DMS 273 (cell line): Measurements from ENCODE around the gene WDPCP.
"Not testable (repeated sequence)": the region's sequence is repeated elsewhere in the genome, so short reads cannot be mapped to it uniquely, and the experiment has no call there.

Experiments used
- DNase-seq: peaks from one replicate; lab custom pipeline; 2025; ENCODE audit not compliant: unreplicated experiment; lab: John Stamatoyannopoulos, UW

The WDPCP gene

GRCh38 chr2:63270717-63271116 lies 317.6 kb downstream of the WDPCP start:
- peak; percentile 2 for DNase-seq

- no peak for DNase-seq
Observed at GRCh38 chr2:63268946-63269345, 319.3 kb downstream of the WDPCP start.

DNA sequence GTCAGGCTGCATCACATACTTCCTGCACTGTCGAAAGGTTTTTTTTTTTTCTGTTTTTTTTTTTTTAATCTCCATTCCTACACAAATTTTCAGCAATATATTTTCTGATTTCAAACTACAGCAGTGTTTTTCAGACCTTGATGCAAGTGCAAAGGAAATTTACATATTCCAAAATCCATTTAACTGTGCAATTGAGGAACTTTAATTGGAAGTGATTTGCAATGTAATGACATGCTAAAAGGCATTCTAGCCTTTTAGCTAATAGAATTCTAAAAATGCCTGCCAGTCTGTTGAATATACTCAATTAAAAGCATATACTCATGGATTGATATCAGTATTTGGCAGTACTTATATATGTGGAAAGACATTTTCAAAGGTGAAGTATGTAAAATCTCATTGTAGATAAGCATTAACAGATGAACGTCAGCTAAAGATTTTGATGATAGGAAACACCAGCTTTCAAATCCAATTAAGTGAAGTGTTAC lies 327.1 kb downstream of the WDPCP start:
- no peak for DNase-seq

GRCh38 chr2:63257473-63257872 lies 330.8 kb downstream of the WDPCP start:
- DNase-seq: no peak

DNA sequence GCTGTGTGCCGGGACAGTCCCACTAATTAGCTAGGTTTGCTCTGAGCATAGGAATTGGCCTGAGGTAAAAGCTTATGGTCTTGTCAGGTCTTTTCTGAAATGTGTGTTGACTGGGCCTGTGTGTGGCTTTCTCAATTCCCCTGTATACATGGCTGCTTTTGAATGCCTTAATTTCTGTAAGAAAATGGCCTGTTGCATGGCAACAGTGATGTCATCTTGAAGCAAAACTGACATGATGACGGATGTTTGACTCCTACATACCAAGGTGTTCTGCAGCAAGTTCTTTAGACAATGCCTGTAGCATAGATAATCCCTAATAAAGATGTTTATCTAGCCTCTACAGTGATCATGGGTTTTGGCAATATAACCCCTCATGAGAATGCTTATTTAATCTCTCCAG lies 339.1 kb downstream of the WDPCP start:
- no peak for DNase-seq

DNA sequence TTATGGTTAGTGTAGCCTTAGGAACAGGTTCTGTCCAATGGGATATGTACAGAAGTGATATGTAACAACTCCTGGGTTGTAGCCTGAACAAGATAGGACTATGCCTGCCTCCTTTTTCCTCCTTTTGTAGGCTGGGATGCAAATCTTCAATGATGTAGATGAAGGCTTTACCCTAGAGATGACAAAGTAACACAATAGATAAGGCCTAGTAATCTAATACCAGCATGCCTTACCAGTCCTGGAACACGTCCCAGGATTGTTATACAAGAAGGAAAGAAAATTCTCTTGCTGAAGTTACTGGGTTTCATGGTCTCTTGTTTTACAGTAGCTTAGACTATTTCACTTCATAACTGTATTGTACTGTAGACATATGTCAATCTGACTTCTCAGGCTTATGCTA lies 345.5 kb downstream of the WDPCP start:
- no peak for DNase-seq

- no peak for DNase-seq
Observed at GRCh38 chr2:63225964-63226686, 362.2 kb downstream of the WDPCP start.

DNA sequence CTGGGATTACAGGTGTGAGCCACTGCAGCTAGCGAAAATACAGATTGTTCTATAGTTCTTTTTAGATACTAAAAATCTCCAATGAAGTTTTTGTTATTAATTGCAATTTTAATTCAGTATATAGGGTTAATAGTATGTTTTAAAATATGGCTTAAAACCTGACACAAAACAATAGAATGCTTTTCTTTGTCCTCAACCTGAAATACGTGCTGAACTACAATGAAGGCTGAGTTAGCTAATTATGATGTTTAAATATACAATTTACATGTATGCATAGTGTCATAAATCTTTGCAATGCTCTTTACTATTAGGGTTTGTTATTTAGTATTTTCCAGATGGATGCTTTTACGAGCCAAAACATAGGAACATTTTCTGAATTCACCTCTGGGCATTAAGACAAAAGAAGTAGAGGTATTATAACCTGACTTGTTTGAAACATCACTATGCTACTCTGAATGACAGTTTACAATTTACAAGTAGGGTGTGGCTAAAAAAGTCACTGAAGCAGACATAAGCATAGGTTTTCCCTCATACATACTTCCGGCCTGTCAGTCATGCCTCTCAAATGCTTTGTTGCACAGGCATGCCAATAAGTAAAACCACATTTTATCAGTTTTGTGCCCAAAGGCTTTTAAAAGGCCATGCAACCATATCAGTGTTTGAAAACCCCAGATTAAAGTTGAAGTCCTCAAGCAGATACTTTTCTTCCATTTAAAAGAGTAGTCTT lies 369.3 kb downstream of the WDPCP start:
- no peak for DNase-seq

- DNase-seq: no peak
Observed at GRCh38 chr2:63195310-63195709, 393.0 kb downstream of the WDPCP start.

GRCh38 chr2:63194175-63194574 lies 394.1 kb downstream of the WDPCP start:
- no peak for DNase-seq

GRCh38 chr2:63192889-63193774 lies 395.1 kb downstream of the WDPCP start:
- DNase-seq: no peak

GRCh38 chr2:63192169-63192888 lies 395.9 kb downstream of the WDPCP start:
- DNase-seq: peak; percentile 25

GRCh38 chr2:63189026-63189425 lies 399.3 kb downstream of the WDPCP start:
- peak; percentile 35 for DNase-seq

DNA sequence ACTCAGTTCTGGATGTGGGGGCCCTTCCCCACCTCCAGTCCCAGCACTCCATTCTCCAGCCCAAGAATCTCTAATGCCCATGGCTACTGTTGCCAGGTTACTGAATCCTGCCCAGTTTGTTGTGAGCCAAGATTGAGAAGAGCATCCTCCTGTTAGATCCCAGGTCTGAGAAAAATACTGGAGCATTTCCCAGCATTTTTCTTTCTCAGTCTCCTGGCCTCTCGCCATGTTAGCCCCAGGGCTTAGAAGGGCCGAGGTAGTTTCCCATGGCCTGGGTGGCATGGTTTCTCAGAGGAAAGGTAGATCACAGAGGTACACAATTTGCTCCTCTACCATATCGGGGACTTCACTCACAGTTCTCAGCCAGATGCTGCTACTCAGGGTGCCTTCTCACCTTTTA lies 401.9 kb downstream of the WDPCP start:
- no peak for DNase-seq

DNA sequence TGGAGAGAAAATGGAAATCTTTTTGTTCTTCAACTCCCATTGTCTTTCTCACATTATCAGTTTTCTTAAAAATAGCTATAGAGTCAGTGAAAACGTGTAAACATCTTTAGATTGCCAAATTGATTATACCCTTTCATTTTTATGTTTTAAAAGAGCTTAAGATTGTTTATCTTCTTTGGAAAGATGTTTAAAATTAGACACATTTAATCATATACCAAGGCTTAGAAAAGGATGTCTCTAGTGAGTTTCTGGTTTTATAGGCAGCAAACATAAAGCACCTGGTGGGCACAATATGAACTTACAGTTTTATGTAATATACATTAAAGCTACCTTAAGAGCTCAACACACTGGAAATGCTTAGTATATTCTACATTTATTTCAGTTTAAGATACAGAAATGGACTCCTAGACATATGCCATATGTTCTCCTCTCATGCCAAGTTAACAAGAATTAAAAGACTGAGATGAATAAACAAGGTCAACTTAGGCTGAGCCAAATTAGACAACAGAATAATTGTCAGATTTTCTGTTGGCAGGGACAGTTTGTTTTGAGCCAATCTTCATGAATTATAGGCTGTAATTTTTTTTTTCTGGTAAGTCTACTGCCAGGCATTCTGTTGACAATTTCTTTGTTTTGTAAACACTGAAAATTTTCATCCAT lies 425.0 kb downstream of the WDPCP start:
- DNase-seq: peak; percentile 43

DNA sequence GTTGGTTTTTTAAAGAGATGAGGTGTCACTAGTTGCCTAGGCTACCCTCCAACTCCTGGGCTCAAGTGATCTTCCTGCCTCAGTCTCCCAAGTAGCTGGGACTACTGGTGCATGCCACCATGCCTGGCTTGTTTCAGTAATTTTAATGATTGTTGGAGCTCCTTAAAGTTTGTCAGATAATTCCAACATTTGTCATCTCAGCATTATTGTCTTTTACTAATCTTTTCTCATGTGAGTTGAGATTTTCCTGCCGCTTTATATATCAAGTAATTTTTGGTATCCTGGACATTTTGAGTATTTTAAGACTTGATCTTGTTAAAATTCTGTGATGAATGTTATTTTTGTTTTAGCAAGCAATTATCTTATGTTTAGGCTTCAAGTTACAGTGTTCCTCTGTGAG lies 429.0 kb downstream of the WDPCP start:
- no peak for DNase-seq

GRCh38 chr2:63136683-63137082 lies 451.6 kb downstream of the WDPCP start:
- DNase-seq: not testable (repeated sequence)

GRCh38 chr2:63132020-63132419 lies 456.3 kb downstream of the WDPCP start:
- no peak for DNase-seq

DNA sequence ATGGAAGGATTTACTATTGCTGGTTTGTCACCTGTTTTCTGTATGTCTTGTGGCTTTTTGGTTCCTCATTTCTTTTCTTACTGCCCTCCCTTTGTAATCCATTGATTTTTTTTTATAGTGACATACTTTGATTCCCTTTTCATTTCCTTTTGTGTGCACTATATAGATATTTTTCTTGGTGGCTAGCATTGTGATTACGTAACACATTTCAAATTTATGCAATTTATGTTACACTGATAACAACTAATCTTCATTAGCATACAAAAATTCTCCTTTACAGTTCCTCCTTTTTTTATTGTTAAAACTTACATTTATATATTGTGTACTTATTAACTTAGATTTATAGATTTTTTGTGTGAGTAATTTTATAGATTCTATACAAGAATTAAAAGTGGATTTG lies 457.1 kb downstream of the WDPCP start:
- DNase-seq: no peak

- no peak for DNase-seq
Observed at GRCh38 chr2:63127594-63127993, 460.7 kb downstream of the WDPCP start.
